ENCODE results near the gene ERCC5. TPM values are rescaled to one million over a fixed set of nuclear protein-coding genes. Genes with fewer than 3 reads are reported as not detected.

The ERCC5 gene
- total RNA-seq, 4 donors from 2014 or later = 47.1 to 113 (median 85.1) TPM

DNA sequence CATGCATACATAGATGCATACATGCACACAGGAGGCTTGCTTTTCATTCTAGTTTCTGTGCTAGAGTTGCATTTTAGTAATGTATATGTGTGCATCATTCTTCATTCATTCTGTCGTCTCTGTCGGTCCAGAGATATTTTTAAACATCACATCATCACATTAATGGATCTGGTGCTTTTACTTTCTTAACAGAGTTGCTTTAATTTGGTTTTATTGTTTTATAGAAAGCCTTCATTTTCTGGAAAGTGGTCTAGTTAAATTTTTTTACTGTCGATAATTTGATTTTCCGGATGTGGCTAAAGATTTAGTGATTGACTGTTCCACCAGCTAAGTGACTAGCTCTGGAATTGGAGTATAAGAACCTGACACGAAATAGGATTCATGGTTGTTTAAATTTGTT lies 30.0 kb upstream of the ERCC5 start:
- Histone ChIP-seq H3K27me3 (no peaks in the 10 kb centered on the region), H3K9me3 (peaks cover 0 to 9% (median 4%) of the 10 kb centered on the region in 4 donors), H3K4me1 (peaks cover 0 to 3% (median 0%) of the 10 kb centered on the region in 4 donors), H3K27ac (no peak overlapping the region), H3K4me3 (no peak overlapping the region), H3K36me3 (peaks cover 0 to 33% (median 0%) of the 10 kb centered on the region in 3 donors)
- TF ChIP-seq POLR2A (IDR thresholded peaks at IDR 0.05) (no peak), EP300 (IDR thresholded peaks at IDR 0.05) (no peak)
- TF ChIP-seq, protein P1, sequence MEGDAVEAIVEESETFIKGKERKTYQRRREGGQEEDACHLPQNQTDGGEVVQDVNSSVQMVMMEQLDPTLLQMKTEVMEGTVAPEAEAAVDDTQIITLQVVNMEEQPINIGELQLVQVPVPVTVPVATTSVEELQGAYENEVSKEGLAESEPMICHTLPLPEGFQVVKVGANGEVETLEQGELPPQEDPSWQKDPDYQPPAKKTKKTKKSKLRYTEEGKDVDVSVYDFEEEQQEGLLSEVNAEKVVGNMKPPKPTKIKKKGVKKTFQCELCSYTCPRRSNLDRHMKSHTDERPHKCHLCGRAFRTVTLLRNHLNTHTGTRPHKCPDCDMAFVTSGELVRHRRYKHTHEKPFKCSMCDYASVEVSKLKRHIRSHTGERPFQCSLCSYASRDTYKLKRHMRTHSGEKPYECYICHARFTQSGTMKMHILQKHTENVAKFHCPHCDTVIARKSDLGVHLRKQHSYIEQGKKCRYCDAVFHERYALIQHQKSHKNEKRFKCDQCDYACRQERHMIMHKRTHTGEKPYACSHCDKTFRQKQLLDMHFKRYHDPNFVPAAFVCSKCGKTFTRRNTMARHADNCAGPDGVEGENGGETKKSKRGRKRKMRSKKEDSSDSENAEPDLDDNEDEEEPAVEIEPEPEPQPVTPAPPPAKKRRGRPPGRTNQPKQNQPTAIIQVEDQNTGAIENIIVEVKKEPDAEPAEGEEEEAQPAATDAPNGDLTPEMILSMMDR (IDR thresholded peaks at IDR 0.05) = no peak
- WGBS, 2 donors = 90 to 91% methylated on average over 5 of the region's 5 CpGs
- no peak for DNase-seq (ENCODE audit: low spot score in 2 of 2)

GRCh38 chr13:102816708-102817107 lies 29.1 kb upstream of the ERCC5 start:
- Histone ChIP-seq H3K4me1 (peaks cover 0 to 3% (median 0%) of the 10 kb centered on the region in 4 donors), H3K27ac (no peak overlapping the region), H3K9me3 (no peaks in the 10 kb centered on the region), H3K27me3 (no peaks in the 10 kb centered on the region), H3K36me3 (peaks cover 0 to 33% (median 2%) of the 10 kb centered on the region in 3 donors), H3K4me3 (no peak overlapping the region)
- 85 to 87% methylated on average over 4 of the region's 4 CpGs for WGBS, 2 donors
- no peak for DNase-seq (ENCODE audit: low spot score in 2 of 2)
- TF ChIP-seq, protein P1 (IDR thresholded peaks at IDR 0.05) = no peak
- TF ChIP-seq POLR2A (IDR thresholded peaks at IDR 0.05) (no peak), EP300 (IDR thresholded peaks at IDR 0.05) (no peak)

GRCh38 chr13:102817241-102817640 lies 28.6 kb upstream of the ERCC5 start:
- H3K4me3 ChIP-seq = no peak overlapping the region
- H3K4me1 ChIP-seq = peaks cover 0 to 3% (median 0%) of the 10 kb centered on the region in 4 donors
- H3K27me3 ChIP-seq = no peaks in the 10 kb centered on the region
- peaks cover 0 to 33% (median 6%) of the 10 kb centered on the region in 3 donors for H3K36me3 ChIP-seq
- no peaks in the 10 kb centered on the region for H3K9me3 ChIP-seq
- H3K27ac ChIP-seq = no peak overlapping the region
- no peak for DNase-seq (ENCODE audit: low spot score in 2 of 2)
- 90 to 93% methylated on average over 1 of the region's 1 CpG for WGBS, 2 donors
- TF ChIP-seq, protein P1 (IDR thresholded peaks at IDR 0.05) = no peak
- TF ChIP-seq EP300 (IDR thresholded peaks at IDR 0.05) (no peak), POLR2A (IDR thresholded peaks at IDR 0.05) (no peak)

DNA sequence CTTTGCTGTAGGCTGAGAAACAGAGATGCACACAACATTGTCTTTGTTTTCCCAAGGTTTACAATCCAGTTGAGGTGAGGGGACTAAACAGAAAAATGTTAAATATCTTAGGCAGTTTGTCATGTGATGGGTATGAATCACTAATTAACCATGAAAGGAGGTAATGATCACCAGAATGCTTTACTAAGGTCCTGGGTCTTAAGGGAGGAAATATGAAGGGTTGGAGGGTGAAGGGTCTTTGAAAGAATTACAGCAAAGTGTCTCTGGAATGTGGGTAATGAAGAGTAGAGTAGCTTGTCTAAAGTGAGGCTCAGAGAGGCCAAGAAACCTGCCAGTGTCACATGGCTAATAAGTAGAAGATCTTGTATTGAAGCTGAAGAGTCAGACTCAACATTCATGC lies 27.9 kb upstream of the ERCC5 start:
- peaks cover 0 to 40% (median 8%) of the 10 kb centered on the region in 3 donors for H3K36me3 ChIP-seq
- no peaks in the 10 kb centered on the region for H3K9me3 ChIP-seq
- H3K27me3 ChIP-seq = no peaks in the 10 kb centered on the region
- no peak overlapping the region for H3K27ac ChIP-seq
- H3K4me3 ChIP-seq = no peak overlapping the region
- peaks cover 0 to 3% (median 0%) of the 10 kb centered on the region in 4 donors for H3K4me1 ChIP-seq
- no peak for DNase-seq (ENCODE audit: low spot score in 2 of 2)
- TF ChIP-seq POLR2A (IDR thresholded peaks at IDR 0.05) = no peak
- TF ChIP-seq EP300 (IDR thresholded peaks at IDR 0.05) = no peak

DNA sequence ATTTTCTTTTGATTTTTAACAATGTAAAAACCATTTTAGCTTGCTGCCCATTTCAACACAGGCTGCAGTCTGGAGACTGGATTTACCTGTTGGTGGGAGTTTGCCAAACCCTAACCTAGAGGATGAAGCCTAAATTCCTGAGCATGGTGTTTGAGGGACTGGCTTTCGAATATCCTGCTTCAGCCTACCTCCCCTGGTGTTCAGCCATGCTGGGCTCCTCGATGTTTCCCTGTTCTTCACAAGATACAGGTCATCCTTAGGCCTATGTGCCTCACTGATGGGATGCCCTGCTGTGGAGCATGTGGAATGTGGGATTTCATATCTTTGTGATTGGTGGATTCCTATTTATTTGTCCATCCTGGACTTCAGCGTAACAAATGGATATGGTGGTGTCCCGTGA lies 20.4 kb upstream of the ERCC5 start:
- peaks cover 0 to 71% (median 12%) of the 10 kb centered on the region in 3 donors for H3K36me3 ChIP-seq
- 94 to 100% methylated on average over 4 of the region's 4 CpGs for WGBS, 2 donors

More for the DNA sequence above, 20.4 kb upstream of the ERCC5 start:
- Histone ChIP-seq H3K4me1 (no peaks in the 10 kb centered on the region), H3K9me3 (no peaks in the 10 kb centered on the region), H3K27me3 (no peaks in the 10 kb centered on the region), H3K4me3 (no peak overlapping the region), H3K27ac (no peak overlapping the region)
- TF ChIP-seq EP300 (IDR thresholded peaks at IDR 0.05) (no peak), POLR2A (IDR thresholded peaks at IDR 0.05) (no peak)
- TF ChIP-seq, protein P1 (IDR thresholded peaks at IDR 0.05) = no peak
- no peak for DNase-seq (ENCODE audit: low spot score in 2 of 2)

Measured in tibial nerve (tissue), 4 donors.